NCI-H1436 treated with DMSO at 0.1 percent for 48 hours (cell line): ENCODE measurements around the gene NUP42.

Experiments used
- DNase-seq: peaks from one replicate; lab custom pipeline; 2025; lab: John Stamatoyannopoulos, UW

The NUP42 gene

GRCh38 chr7:23234569-23235296 is 52.9 kb downstream of the NUP42 start:
- DNase-seq: no peak

GRCh38 chr7:23235813-23236221 is 54.0 kb downstream of the NUP42 start:
- DNase-seq: no peak

GRCh38 chr7:23237000-23237399 is 55.2 kb downstream of the NUP42 start:
- DNase-seq: no peak

GRCh38 chr7:23238983-23239652 is 57.3 kb downstream of the NUP42 start:
- DNase-seq: no peak

GRCh38 chr7:23239698-23240097 is 57.9 kb downstream of the NUP42 start:
- DNase-seq: no peak

- no peak for DNase-seq
These were observed 60.5 kb downstream of the NUP42 start for GRCh38 chr7:23242321-23242720.

GRCh38 chr7:23242935-23243334 is 61.1 kb downstream of the NUP42 start:
- DNase-seq: no peak

GRCh38 chr7:23246555-23246954 is 64.7 kb downstream of the NUP42 start, which contains the start of gene GPNMB:
GPNMB (plus strand) TSS chr7:23246775; CDS start chr7:23246858, 83 bp downstream.
- no peak for DNase-seq

- no peak for DNase-seq
These were observed 65.3 kb downstream of the NUP42 start for GRCh38 chr7:23247046-23247602.

GRCh38 chr7:23247603-23248335 is 65.9 kb downstream of the NUP42 start:
- no peak for DNase-seq

- DNase-seq: no peak
These were observed 67.6 kb downstream of the NUP42 start for GRCh38 chr7:23249486-23249885.
